HepG2 (cell line): ENCODE results near the gene PWWP2A. TPM values are rescaled to one million over a fixed set of nuclear protein-coding genes. Genes with fewer than 3 reads are reported as not detected.

ENCODE experiments used
- ATAC-seq: fragments of 200-7000 bp; cut with Tn5 transposase; 3 replicates; pipeline ENCODE4 v1.9.1; 2020; ENCODE audit warnings: mild to moderate bottlenecking, moderate library complexity
- BruUV-seq: library from RNA; stranded (reverse); fragments of 400-500 nt; replicated peaks from 2 replicates; lab custom pipeline; 2021; lab: Mats Ljungman, UMichigan
- CTCF ChIA-PET: fragments of 300-600 bp; formaldehyde crosslinking; extraction: SDS; loops from one replicate; lab custom pipeline; 2021; ENCODE audit warnings: low total read pairs, inconsistent platforms, low intra/inter-chr PET ratio; lab: Yijun Ruan, JAX
- POLR2A ChIA-PET: fragments of 350-600 bp; sonication (Branson Sonifier 250); formaldehyde crosslinking; loops from one replicate; lab custom pipeline; 2020; ENCODE audit warnings: antibody characterized with exemption, inconsistent platforms; lab: Yijun Ruan, JAX
- DNase-seq: peaks from one replicate; pipeline ENCODE4 v3.0.0-alpha.2; 2015; ENCODE audit warnings: low spot score
- FAIRE-seq: peaks from 3 replicates; lab custom pipeline; 2011; peaks lifted over from hg19 to GRCh38; lab: Jason Lieb, UNC
- H2AFZ ChIP-seq: one replicate; pipeline ENCODE4 v1.6.1; 2011; ENCODE audit warnings: low read length, inconsistent platforms
- H3K27ac ChIP-seq: fragments of 300-600 bp; 3 replicates; pipeline ENCODE4 v1.8.0; 2011; ENCODE audit warnings: mixed run types, mild to moderate bottlenecking, mixed read lengths, low read length, inconsistent platforms; ENCODE audit not compliant: insufficient read depth; ENCODE audit errors: extremely low read length
- H3K27me3 ChIP-seq, 2 experiments: fragments of 200-600 bp in 1 of 2; 2 replicates in 1 of 2; 3 replicates in 1 of 2; pipeline versions ENCODE4 v1.6.0 to v1.8.0; 2011; ENCODE audit warnings: low read length in 2 of 2, mild to moderate bottlenecking in 2 of 2, moderate library complexity in 2 of 2, inconsistent platforms in 1 of 2; ENCODE audit not compliant: insufficient read depth in 2 of 2, control insufficient read depth in 1 of 2
- H3K36me3 ChIP-seq, 2 experiments: fragments of 200-600 bp in 1 of 2; replicated peaks in 1 of 2; 2 replicates in 1 of 2; 3 replicates in 1 of 2; pipeline versions ENCODE4 v1.5.1 to v1.8.0; 2011; ENCODE audit warnings: low read length in 2 of 2, inconsistent platforms in 1 of 2; ENCODE audit not compliant: insufficient read depth in 2 of 2, control insufficient read depth in 1 of 2
- H3K4me1 ChIP-seq: 2 replicates; pipeline ENCODE4 v1.5.1; 2012; ENCODE audit warnings: low read length, inconsistent platforms; ENCODE audit not compliant: insufficient read depth
- H3K4me2 ChIP-seq: 2 replicates; pipeline ENCODE4 v1.6.0; 2011; ENCODE audit warnings: low read depth, low read length, inconsistent platforms
- H3K4me3 ChIP-seq, 3 experiments: fragments of 200-600 bp in 1 of 3; sonication (generic), shearing (Covaris generic) in 1 of 3; replicated peaks in 1 of 3; 2 replicates each; pipeline ENCODE4 v1.5.1; 2011 to 2016; ENCODE audit warnings: low read length in 3 of 3, inconsistent platforms in 2 of 3, low read depth in 2 of 3, mild to moderate bottlenecking in 2 of 3, control low read depth in 1 of 3, mixed read lengths in 1 of 3; ENCODE audit not compliant: insufficient read depth in 1 of 3
- H3K79me2 ChIP-seq: one replicate; pipeline ENCODE4 v1.6.1; 2011; ENCODE audit warnings: low read length, inconsistent platforms; ENCODE audit not compliant: insufficient read depth
- H3K9ac ChIP-seq: 2 replicates; pipeline ENCODE4 v1.6.0; 2011; ENCODE audit warnings: mild to moderate bottlenecking, low read depth, low read length, inconsistent platforms; ENCODE audit not compliant: insufficient read depth
- H3K9me3 ChIP-seq: 2 replicates; pipeline ENCODE4 v1.5.1; 2012; ENCODE audit warnings: mild to moderate bottlenecking, low read length
- H4K20me1 ChIP-seq: 2 replicates; pipeline ENCODE4 v1.6.0; 2011; ENCODE audit warnings: inconsistent platforms, mild to moderate bottlenecking, low read length, moderate library complexity; ENCODE audit not compliant: insufficient read depth
- EHMT2 ChIP-seq: fragments of 200-600 bp; sonication (generic); IDR thresholded peaks from 2 replicates; pipeline ENCODE4 v1.7.0; 2017; ENCODE audit warnings: antibody characterized with exemption, low read depth, low read length, borderline replicate concordance
- GFI1 ChIP-seq: sonication (generic); formaldehyde crosslinking; IDR thresholded peaks from 2 replicates; pipeline ENCODE4 v1.5.0; 2020; ENCODE audit warnings: missing genetic modification reagents, mild to moderate bottlenecking, borderline replicate concordance
- HMG20B ChIP-seq: conservative IDR thresholded peaks from 2 replicates; pipeline ENCODE4 v1.6.1; 2016; ENCODE audit warnings: missing genetic modification reagents, missing compliant biosample characterization
- KLF9 ChIP-seq: IDR thresholded peaks from 2 replicates; pipeline ENCODE4 v1.6.1; 2016; ENCODE audit warnings: low read depth
- PPARG ChIP-seq: conservative IDR thresholded peaks from 2 replicates; pipeline ENCODE4 v1.6.1; 2016; ENCODE audit warnings: missing biosample characterization, missing genetic modification reagents
- RORA ChIP-seq: sonication (generic); formaldehyde crosslinking; IDR thresholded peaks from 2 replicates; pipeline ENCODE4 v1.5.0; 2020; ENCODE audit warnings: mild to moderate bottlenecking, missing genetic modification reagents, moderate library complexity
- SMYD3 ChIP-seq: sonication (generic); formaldehyde crosslinking; IDR thresholded peaks from 2 replicates; pipeline ENCODE4 v1.8.1; 2023; ENCODE audit warnings: mild to moderate bottlenecking, missing genetic modification reagents
- TEAD3 ChIP-seq: optimal IDR thresholded peaks from 2 replicates; pipeline ENCODE3; 2016; ENCODE audit warnings: borderline replicate concordance
- XRCC5 ChIP-seq: fragments of 200-400 bp; formaldehyde crosslinking; optimal IDR thresholded peaks from 2 replicates; pipeline ENCODE3; 2017; ENCODE audit warnings: mild to moderate bottlenecking, low read length
- ZNF143 ChIP-seq: sonication (generic); formaldehyde crosslinking; IDR thresholded peaks from 2 replicates; pipeline ENCODE4 v1.4.0; 2020; ENCODE audit warnings: missing genetic modification reagents
- ZNF160 ChIP-seq: sonication (generic); formaldehyde crosslinking; IDR thresholded peaks from 2 replicates; pipeline ENCODE4 v1.8.0; 2022; ENCODE audit warnings: mild to moderate bottlenecking, inconsistent platforms, missing genetic modification reagents
- ZNF260 ChIP-seq: sonication (generic); formaldehyde crosslinking; IDR thresholded peaks from 2 replicates; pipeline ENCODE4 v1.4.0; 2020; ENCODE audit warnings: missing genetic modification reagents, low read depth, mild to moderate bottlenecking, borderline replicate concordance
- ZNF335 ChIP-seq: sonication (generic); formaldehyde crosslinking; IDR thresholded peaks from 2 replicates; pipeline ENCODE4 v1.4.0; 2020; ENCODE audit warnings: missing genetic modification reagents
- ZNF546 ChIP-seq: sonication (generic); formaldehyde crosslinking; conservative IDR thresholded peaks from 2 replicates; pipeline ENCODE4 v1.8.1; 2023; ENCODE audit warnings: mild to moderate bottlenecking, missing genetic modification reagents
- ZNF775 ChIP-seq: sonication (generic); formaldehyde crosslinking; IDR thresholded peaks from 2 replicates; pipeline ENCODE4 v1.4.0; 2020; ENCODE audit warnings: missing genetic modification reagents, mild to moderate bottlenecking, moderate library complexity, borderline replicate concordance
- ZNF850 ChIP-seq: sonication (generic); formaldehyde crosslinking; conservative IDR thresholded peaks from 2 replicates; pipeline ENCODE4 v1.9.0; 2021; ENCODE audit warnings: mild to moderate bottlenecking, missing genetic modification reagents
- ZSCAN29 ChIP-seq: sonication (generic); formaldehyde crosslinking; conservative IDR thresholded peaks from 2 replicates; pipeline ENCODE4 v1.4.0; 2020; ENCODE audit warnings: mild to moderate bottlenecking, missing genetic modification reagents
- WGBS: methylation state at CpG from one replicate; pipeline ENCODE4 v1.1.6; 2017; ENCODE audit warnings: low lambda C conversion rate; 5-methylcytosine and 5-hydroxymethylcytosine counted together
- in situ Hi-C: cut with HindIII; loops from 2 replicates; pipeline ENCODE4 v1.10.0; 2017; ENCODE audit warnings: low pct_unique_long_range_greater_than_20kb; ENCODE audit not compliant: extremely low pct_ligation_motif_present
- intact Hi-C: fragments of 100-400 bp; cut with micrococcal nuclease; formaldehyde crosslinking; loops from one replicate; pipeline ENCODE4 v1.10.0; 2022; ENCODE audit not compliant: unreplicated experiment
- polyA plus RNA-seq, 8 experiments: library from polyadenylated mRNA; depleted of rRNA in 3 of 8; stranded (reverse) in 7 of 8; unstranded in 1 of 8; fragments of >200 nt; fragmentation: Illumina TruSeq in 4 of 8; extraction: Trizol in 4 of 8; gene quantifications; 2 replicates each; pipeline versions ENCODE4 v1.2.1 to v1.2.3, GENCODE V29; 2011 to 2016; ENCODE audit warnings: low read depth in 4 of 8, missing spikeins in 1 of 8, mixed read lengths in 1 of 8; ENCODE audit not compliant: insufficient read depth in 1 of 8
- total RNA-seq, 5 experiments: library from RNA; depleted of rRNA; stranded (reverse); fragments of >200 nt; fragmentation: Illumina TruSeq; extraction: Trizol; gene quantifications; 2 replicates each; pipeline ENCODE4 v1.2.3, GENCODE V29; 2016; ENCODE audit warnings: low read depth in 1 of 5
- TF ChIP-seq, protein P1 (sequence below): sonication (generic); formaldehyde crosslinking; IDR thresholded peaks from 2 replicates; pipeline ENCODE4 v1.5.0; 2020; ENCODE audit warnings: mild to moderate bottlenecking, low read depth, missing genetic modification reagents, borderline replicate concordance
- TF ChIP-seq, protein P2 (sequence below): sonication (generic); formaldehyde crosslinking; IDR thresholded peaks from 2 replicates; pipeline ENCODE4 v1.9.0; 2021; ENCODE audit warnings: missing genetic modification reagents, mild to moderate bottlenecking, borderline replicate concordance
- TF ChIP-seq, protein P3 (sequence below): IDR thresholded peaks from 2 replicates; pipeline ENCODE4 v1.6.1; 2016; ENCODE audit warnings: missing biosample characterization, missing genetic modification reagents, low read depth
- TF ChIP-seq, protein P4 (sequence below): sonication (generic); formaldehyde crosslinking; IDR thresholded peaks from 2 replicates; pipeline ENCODE4 v1.5.1; 2020; ENCODE audit warnings: mild to moderate bottlenecking, missing genetic modification reagents, borderline replicate concordance

Gene PWWP2A
- total and polyA plus RNA-seq, 2 of the 13 experiments (the other 11 are each of a cell fraction or from before 2014, with no cell fraction given) = 7.3 to 16.9 TPM

DNA sequence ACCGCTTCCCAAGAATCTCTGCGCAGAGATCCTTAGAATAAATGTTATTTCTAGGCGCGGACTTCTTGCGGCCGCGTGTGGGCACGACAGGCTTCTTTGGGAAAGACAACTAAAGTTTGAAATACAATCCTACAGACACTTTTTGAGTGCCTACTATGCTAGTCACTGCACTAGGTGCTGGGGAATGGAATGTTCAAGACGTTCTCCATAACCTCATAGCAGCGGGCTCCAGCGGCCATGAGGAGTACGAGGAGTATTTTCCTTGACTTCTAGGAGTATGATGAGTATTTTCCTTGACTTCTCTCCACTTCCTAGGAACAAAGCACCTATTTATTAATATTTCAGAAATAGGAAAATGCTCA lies 636 bp upstream of the PWWP2A start:
- FAIRE-seq (no peak), ATAC-seq (no peak; the same call in 1 of the 3 replicates), DNase-seq (no peak)
- Histone ChIP-seq H3K4me2 (peak overlapping the region; percentile 73), H3K79me2 (peaks cover 9% of the 10 kb centered on the region), H3K9me3 (no peaks in the 10 kb centered on the region), H3K36me3 (peaks cover 0 to 2% of the 10 kb centered on the region in 2 experiments; a peak in 1 of 5 replicates), H3K4me1 (peaks cover 17% of the 10 kb centered on the region), H3K27ac (no peak overlapping the region), H3K9ac (no peak overlapping the region), H4K20me1 (no peaks in the 10 kb centered on the region), H2AFZ (peak overlapping the region; percentile 30), H3K27me3 (no peaks in the 10 kb centered on the region), H3K4me3 (peak overlapping the region; percentile 22 to 52 (median 31))
- ChIA-PET CTCF (no interaction called here), POLR2A (interaction anchor here (0.6 kb wide), 1 partner anchor 13 kb away, joined by 4 read pairs; no protein-coding TSS in a partner anchor)
- no TSS peak for BruUV-seq
- in situ Hi-C loops = no loop called here
- intact Hi-C loops = loop anchor here (1.0 to 5.0 kb wide), 2 partner anchors 47 to 111 kb away; partner anchors contain the start of gene TTC1
- 1% methylated on average over 8 of the region's 12 CpGs for WGBS
- TF ChIP-seq ZSCAN29 = no peak
- TF ChIP-seq ZNF160 (CRISPR knock-in tag) = 0 out of 2 replicates have a peak, but pooled peaks have one; percentile 40
- peak; percentile 4 for TF ChIP-seq GFI1 (CRISPR knock-in tag)
- TF ChIP-seq ZNF775 = no peak
- TF ChIP-seq XRCC5 = peak; percentile 1
- no peak for TF ChIP-seq ZNF335
- TF ChIP-seq RORA (CRISPR knock-in tag) = no peak
- TF ChIP-seq, protein P1, sequence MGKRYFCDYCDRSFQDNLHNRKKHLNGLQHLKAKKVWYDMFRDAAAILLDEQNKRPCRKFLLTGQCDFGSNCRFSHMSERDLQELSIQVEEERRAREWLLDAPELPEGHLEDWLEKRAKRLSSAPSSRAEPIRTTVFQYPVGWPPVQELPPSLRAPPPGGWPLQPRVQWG (CRISPR knock-in tag) = no peak
- TF ChIP-seq ZNF260 (CRISPR knock-in tag) = no peak
- 0 out of 2 replicates have a peak, but pooled peaks have one; percentile 13 for TF ChIP-seq PPARG (CRISPR knock-in tag)
- peak; percentile 83 for TF ChIP-seq ZNF143 (CRISPR knock-in tag)
- TF ChIP-seq EHMT2 = 0 out of 2 replicates have a peak, but pooled peaks have one; percentile 22
- TF ChIP-seq, protein P2, sequence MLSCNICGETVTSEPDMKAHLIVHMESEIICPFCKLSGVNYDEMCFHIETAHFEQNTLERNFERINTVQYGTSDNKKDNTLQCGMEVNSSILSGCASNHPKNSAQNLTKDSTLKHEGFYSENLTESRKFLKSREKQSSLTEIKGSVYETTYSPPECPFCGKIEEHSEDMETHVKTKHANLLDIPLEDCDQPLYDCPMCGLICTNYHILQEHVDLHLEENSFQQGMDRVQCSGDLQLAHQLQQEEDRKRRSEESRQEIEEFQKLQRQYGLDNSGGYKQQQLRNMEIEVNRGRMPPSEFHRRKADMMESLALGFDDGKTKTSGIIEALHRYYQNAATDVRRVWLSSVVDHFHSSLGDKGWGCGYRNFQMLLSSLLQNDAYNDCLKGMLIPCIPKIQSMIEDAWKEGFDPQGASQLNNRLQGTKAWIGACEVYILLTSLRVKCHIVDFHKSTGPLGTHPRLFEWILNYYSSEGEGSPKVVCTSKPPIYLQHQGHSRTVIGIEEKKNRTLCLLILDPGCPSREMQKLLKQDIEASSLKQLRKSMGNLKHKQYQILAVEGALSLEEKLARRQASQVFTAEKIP (CRISPR knock-in tag) = no peak
- TF ChIP-seq KLF9 (CRISPR knock-in tag) = 0 out of 2 replicates have a peak, but pooled peaks have one; percentile 55
- TF ChIP-seq SMYD3 (CRISPR knock-in tag) = 0 out of 2 replicates have a peak, but pooled peaks have one; percentile 8
- TF ChIP-seq ZNF850 (CRISPR knock-in tag) = no peak
- TF ChIP-seq ZNF546 (CRISPR knock-in tag) = no peak
- TF ChIP-seq TEAD3 (CRISPR knock-in tag) = peak; percentile 84
- peak; percentile 100 for TF ChIP-seq HMG20B (CRISPR knock-in tag)
- TF ChIP-seq, protein P3, sequence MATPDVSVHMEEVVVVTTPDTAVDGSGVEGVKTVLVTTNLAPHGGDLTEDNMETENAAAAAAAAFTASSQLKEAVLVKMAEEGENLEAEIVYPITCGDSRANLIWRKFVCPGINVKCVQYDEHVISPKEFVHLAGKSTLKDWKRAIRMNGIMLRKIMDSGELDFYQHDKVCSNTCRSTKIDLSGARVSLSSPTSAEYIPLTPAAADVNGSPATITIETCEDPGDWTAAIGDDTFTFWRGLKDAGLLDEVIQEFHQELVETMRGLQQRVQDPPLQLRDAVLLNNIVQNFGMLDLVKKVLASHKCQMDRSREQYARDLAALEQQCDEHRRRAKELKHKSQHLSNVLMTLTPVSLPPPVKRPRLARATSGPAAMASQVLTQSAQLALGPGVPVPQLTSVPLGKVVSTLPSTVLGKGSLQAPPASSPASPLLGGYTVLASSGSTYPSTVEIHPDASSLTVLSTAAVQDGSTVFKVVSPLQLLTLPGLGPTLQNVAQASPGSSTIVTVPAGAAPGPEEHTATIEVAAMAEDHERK = 0 out of 2 replicates have a peak, but pooled peaks have one; percentile 10
- TF ChIP-seq, protein P4, sequence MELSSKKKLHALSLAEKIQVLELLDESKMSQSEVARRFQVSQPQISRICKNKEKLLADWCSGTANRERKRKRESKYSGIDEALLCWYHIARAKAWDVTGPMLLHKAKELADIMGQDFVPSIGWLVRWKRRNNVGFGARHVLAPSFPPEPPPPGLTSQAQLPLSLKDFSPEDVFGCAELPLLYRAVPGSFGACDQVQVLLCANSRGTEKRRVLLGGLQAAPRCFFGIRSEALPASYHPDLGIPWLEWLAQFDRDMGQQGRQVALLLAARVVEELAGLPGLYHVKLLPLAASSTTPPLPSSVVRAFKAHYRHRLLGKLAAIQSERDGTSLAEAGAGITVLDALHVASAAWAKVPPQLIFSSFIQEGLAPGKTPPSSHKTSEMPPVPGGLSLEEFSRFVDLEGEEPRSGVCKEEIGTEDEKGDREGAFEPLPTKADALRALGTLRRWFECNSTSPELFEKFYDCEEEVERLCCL = no peak
